Measurements from ENCODE around the gene WDR31. TPM values are rescaled to one million over a fixed set of nuclear protein-coding genes. Genes with fewer than 3 reads are reported as not detected.

The WDR31 gene
- 1.7 to 2.4 TPM (median 1.8 TPM) in 3 replicates for total RNA-seq
- long read RNA-seq: 0 reads

GRCh38 chr9:113340011-113340699 lies at the start of gene WDR31:
Gene WDR31 (minus strand): TSS chr9:113340275. CDS start chr9:113332022, 8,253 bp downstream.
- DNase-seq (ENCODE audit: low spot score): peak; percentile 96
- H3K27me3 Mint-ChIP-seq (ENCODE audit: low read depth): no peaks in the 10 kb centered on the region
- TF ChIP-seq CTCF (IDR thresholded peaks at IDR 0.05): peak; percentile 43
- H3K4me3 Mint-ChIP-seq (ENCODE audit: unreplicated experiment): peak within 1 kb of the TSS; percentile 81
- H3K4me1 Mint-ChIP-seq (ENCODE audit: low read depth): peaks cover 27% of the 10 kb centered on the region
- no peaks in the 10 kb centered on the region for H3K9me3 Mint-ChIP-seq (ENCODE audit: low read depth)
- H3K27ac Mint-ChIP-seq (ENCODE audit: unreplicated experiment): peak within 1 kb of the TSS; percentile 88
- H3K36me3 Mint-ChIP-seq (ENCODE audit: low read depth): no peaks in the 10 kb centered on the region

GRCh38 chr9:113389451-113389850 lies 49.4 kb upstream of the WDR31 start:
- Mint-ChIP-seq H3K36me3 (ENCODE audit: low read depth) (peaks cover 25% of the 10 kb centered on the region), H3K4me3 (ENCODE audit: unreplicated experiment) (no peak overlapping the region), H3K9me3 (ENCODE audit: low read depth) (no peaks in the 10 kb centered on the region), H3K4me1 (ENCODE audit: low read depth) (no peaks in the 10 kb centered on the region), H3K27me3 (ENCODE audit: low read depth) (no peaks in the 10 kb centered on the region), H3K27ac (ENCODE audit: unreplicated experiment) (no peak overlapping the region)
- no peak for TF ChIP-seq CTCF (IDR thresholded peaks at IDR 0.05)
- peak; percentile 68 for DNase-seq (ENCODE audit: low spot score)

GRCh38 chr9:113388833-113389232 lies 48.8 kb upstream of the WDR31 start:
- DNase-seq (ENCODE audit: low spot score): peak; percentile 59
- Mint-ChIP-seq H3K27ac (ENCODE audit: unreplicated experiment) (no peak overlapping the region), H3K4me3 (ENCODE audit: unreplicated experiment) (no peak overlapping the region), H3K4me1 (ENCODE audit: low read depth) (no peaks in the 10 kb centered on the region), H3K9me3 (ENCODE audit: low read depth) (no peaks in the 10 kb centered on the region), H3K27me3 (ENCODE audit: low read depth) (no peaks in the 10 kb centered on the region), H3K36me3 (ENCODE audit: low read depth) (peaks cover 25% of the 10 kb centered on the region)
- no peak for TF ChIP-seq CTCF (IDR thresholded peaks at IDR 0.05)

- Mint-ChIP-seq H3K36me3 (ENCODE audit: low read depth) (peaks cover 25% of the 10 kb centered on the region), H3K27me3 (ENCODE audit: low read depth) (no peaks in the 10 kb centered on the region), H3K4me1 (ENCODE audit: low read depth) (no peaks in the 10 kb centered on the region), H3K4me3 (ENCODE audit: unreplicated experiment) (no peak overlapping the region), H3K9me3 (ENCODE audit: low read depth) (no peaks in the 10 kb centered on the region), H3K27ac (ENCODE audit: unreplicated experiment) (no peak overlapping the region)
- peak; percentile 72 for DNase-seq (ENCODE audit: low spot score)
- no peak for TF ChIP-seq CTCF (IDR thresholded peaks at IDR 0.05)
These were observed 47.6 kb upstream of the WDR31 start for GRCh38 chr9:113387560-113388230.

GRCh38 chr9:113386571-113387393 lies 46.7 kb upstream of the WDR31 start:
- Mint-ChIP-seq H3K4me1 (ENCODE audit: low read depth) (no peaks in the 10 kb centered on the region), H3K4me3 (ENCODE audit: unreplicated experiment) (no peak overlapping the region), H3K9me3 (ENCODE audit: low read depth) (no peaks in the 10 kb centered on the region), H3K27me3 (ENCODE audit: low read depth) (no peaks in the 10 kb centered on the region), H3K27ac (ENCODE audit: unreplicated experiment) (no peak overlapping the region), H3K36me3 (ENCODE audit: low read depth) (peaks cover 22% of the 10 kb centered on the region)
- TF ChIP-seq CTCF (IDR thresholded peaks at IDR 0.05): no peak
- no peak for DNase-seq (ENCODE audit: low spot score)

Data from chondrocyte (in vitro differentiated cells).